ENCODE data around the gene SRCAP. TPM values are rescaled to one million over a fixed set of nuclear protein-coding genes. Genes with fewer than 3 reads are reported as not detected.

Gene SRCAP
- total and polyA plus RNA-seq, 2 donors from 2014 or later = 1.6 to 71.9 TPM

- FAIRE-seq = no peak
- no peak for DNase-seq
Measured at GRCh38 chr16:30728321-30728720, 29.4 kb downstream of the SRCAP start.

GRCh38 chr16:30728899-30729672 is 30.1 kb downstream of the SRCAP start:
- no peak for TF ChIP-seq CTCF (IDR thresholded peaks at IDR 0.05; ENCODE audit: borderline replicate concordance, extremely low read depth, insufficient read depth)
- H3K27me3 ChIP-seq (ENCODE audit: control insufficient read depth, insufficient read depth, low read length) = no peaks in the 10 kb centered on the region
- intact Hi-C loops (cut with DNase I) = no loop called here
- no peak for DNase-seq
- no peak overlapping the region for H3K4me3 ChIP-seq (ENCODE audit: low read length in 3 of 3)
- peaks cover 0 to 2% (median 0%) of the 10 kb centered on the region in 3 donors for H3K4me1 ChIP-seq (ENCODE audit: control insufficient read depth in 2 of 3, insufficient read depth in 2 of 3, low read depth in 1 of 3, low read length in 3 of 3)
- H3K27ac ChIP-seq (ENCODE audit: low read depth in 2 of 2, low read length in 2 of 2) = no peak overlapping the region
- no peak overlapping the region for H3K9ac ChIP-seq (ENCODE audit: low read length in 3 of 3)
- H3K9me3 ChIP-seq (ENCODE audit: control insufficient read depth in 2 of 3, insufficient read depth in 1 of 3, low read length in 3 of 3) = no peaks in the 10 kb centered on the region
- no peak for FAIRE-seq
- peaks cover 8 to 44% (median 30%) of the 10 kb centered on the region in 3 donors for H3K36me3 ChIP-seq (ENCODE audit: control insufficient read depth in 2 of 3, insufficient read depth in 3 of 3, low read length in 3 of 3)

More at GRCh38 chr16:30728321-30728720, 29.4 kb downstream of the SRCAP start:
- intact Hi-C loops (cut with DNase I) = no loop called here
- Histone ChIP-seq H3K9ac (ENCODE audit: low read length in 3 of 3) (no peak overlapping the region), H3K9me3 (ENCODE audit: control insufficient read depth in 2 of 3, insufficient read depth in 1 of 3, low read length in 3 of 3) (no peaks in the 10 kb centered on the region), H3K27me3 (ENCODE audit: control insufficient read depth, insufficient read depth, low read length) (no peaks in the 10 kb centered on the region), H3K4me1 (ENCODE audit: control insufficient read depth in 2 of 3, insufficient read depth in 2 of 3, low read depth in 1 of 3, low read length in 3 of 3) (peaks cover 0 to 2% (median 0%) of the 10 kb centered on the region in 3 donors), H3K36me3 (ENCODE audit: control insufficient read depth in 2 of 3, insufficient read depth in 3 of 3, low read length in 3 of 3) (peaks cover 5 to 45% (median 30%) of the 10 kb centered on the region in 3 donors), H3K4me3 (ENCODE audit: low read length in 3 of 3) (no peak overlapping the region), H3K27ac (ENCODE audit: low read depth in 2 of 2, low read length in 2 of 2) (no peak overlapping the region)
- no peak for TF ChIP-seq CTCF (IDR thresholded peaks at IDR 0.05; ENCODE audit: borderline replicate concordance, extremely low read depth, insufficient read depth)

- Histone ChIP-seq H3K9me3 (ENCODE audit: control insufficient read depth in 2 of 3, insufficient read depth in 1 of 3, low read length in 3 of 3) (no peaks in the 10 kb centered on the region), H3K4me1 (ENCODE audit: control insufficient read depth in 2 of 3, insufficient read depth in 2 of 3, low read depth in 1 of 3, low read length in 3 of 3) (no peaks in the 10 kb centered on the region), H3K27ac (ENCODE audit: low read depth in 2 of 2, low read length in 2 of 2) (no peak overlapping the region), H3K9ac (ENCODE audit: low read length in 3 of 3) (no peak overlapping the region), H3K36me3 (ENCODE audit: control insufficient read depth in 2 of 3, insufficient read depth in 3 of 3, low read length in 3 of 3) (peaks cover 14 to 47% (median 34%) of the 10 kb centered on the region in 3 donors), H3K27me3 (ENCODE audit: control insufficient read depth, insufficient read depth, low read length) (no peaks in the 10 kb centered on the region), H3K4me3 (ENCODE audit: low read length in 3 of 3) (no peak overlapping the region)
- DNase-seq (no peak), FAIRE-seq (no peak)
- TF ChIP-seq CTCF (IDR thresholded peaks at IDR 0.05; ENCODE audit: borderline replicate concordance, extremely low read depth, insufficient read depth) = no peak
- intact Hi-C loops (cut with DNase I) = no loop called here
Measured at GRCh38 chr16:30731411-30731810, 32.4 kb downstream of the SRCAP start.

All from kidney (tissue), 14 donors.